ENCODE measurements around the gene GPR173. TPM values are rescaled to one million over a fixed set of nuclear protein-coding genes. Genes with fewer than 3 reads are reported as not detected.

Gene GPR173
- total RNA-seq, 1 donor from 2014 or later, result 0.67 TPM

DNA sequence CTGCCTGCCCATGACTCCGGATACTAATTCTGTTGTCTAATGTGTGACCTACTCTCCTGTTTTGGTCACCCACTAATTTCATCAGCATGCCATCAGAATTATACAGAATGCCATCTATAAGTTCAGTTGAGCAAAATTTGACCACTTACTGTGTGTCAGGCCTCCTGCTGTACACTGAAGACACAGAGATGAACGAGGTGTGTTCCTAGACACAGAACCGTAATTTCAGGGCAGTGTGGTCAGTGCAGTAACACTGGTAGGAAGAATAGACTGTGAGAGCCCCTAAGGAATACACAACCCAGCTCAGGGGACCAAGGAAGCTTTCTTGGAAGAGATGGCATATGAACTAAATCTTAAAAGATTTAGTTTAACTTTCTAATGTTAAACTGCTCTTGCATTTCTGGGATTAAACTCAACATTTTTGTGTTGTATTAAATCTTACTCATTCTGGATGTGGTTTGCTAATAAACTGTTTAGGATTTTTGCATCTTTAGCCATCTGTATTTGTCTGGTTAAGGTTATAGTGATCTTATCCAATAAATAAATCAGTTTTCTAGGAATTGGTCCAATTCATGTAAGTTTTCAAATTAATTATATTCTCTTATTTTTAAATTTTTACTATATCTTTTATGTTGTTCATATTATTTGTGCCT is 79.6 kb downstream of the GPR173 start:
- DNase-seq (no peak), ATAC-seq (ENCODE audit: poor library complexity) (no peak)
- intact Hi-C loops (cut with DNase I), result no loop called here

Other genes starting within 250 kb of the GPR173 start
- not detected for gene XAGE5, start 237.5 kb upstream of the GPR173 start, total RNA-seq
- gene XAGE3, start 180.7 kb upstream of the GPR173 start, total RNA-seq, result not detected
- 5.6 TPM for gene FAM156B, start 151.5 kb upstream of the GPR173 start, total RNA-seq
- gene FAM156A, start 90.3 kb upstream of the GPR173 start, total RNA-seq, result 7.6 TPM
- 33.4 TPM for gene TSPYL2, start 33.6 kb downstream of the GPR173 start, total RNA-seq
- gene KANTR, start 45.4 kb downstream of the GPR173 start, total RNA-seq, result 3.6 TPM
- 26.8 TPM for gene KDM5C, start 176.4 kb downstream of the GPR173 start, total RNA-seq
- gene IQSEC2, start 232.8 kb downstream of the GPR173 start, total RNA-seq, result 10.5 TPM

Measured in Right ventricle myocardium superior (tissue), 1 donor.